Jurkat, Clone E6-1 (cell line): Measurements from ENCODE around the gene MAST3.

Source experiments
- DNase-seq: peaks from one replicate; pipeline ENCODE4 v3.0.0-alpha.2; 2011; ENCODE audit warnings: low read depth, low spot score
- H3K4me3 ChIP-seq: 2 replicates; pipeline ENCODE4 v1.5.1; 2011; ENCODE audit warnings: mild to moderate bottlenecking, low read length, control low read depth, moderate library complexity

The MAST3 gene

DNA sequence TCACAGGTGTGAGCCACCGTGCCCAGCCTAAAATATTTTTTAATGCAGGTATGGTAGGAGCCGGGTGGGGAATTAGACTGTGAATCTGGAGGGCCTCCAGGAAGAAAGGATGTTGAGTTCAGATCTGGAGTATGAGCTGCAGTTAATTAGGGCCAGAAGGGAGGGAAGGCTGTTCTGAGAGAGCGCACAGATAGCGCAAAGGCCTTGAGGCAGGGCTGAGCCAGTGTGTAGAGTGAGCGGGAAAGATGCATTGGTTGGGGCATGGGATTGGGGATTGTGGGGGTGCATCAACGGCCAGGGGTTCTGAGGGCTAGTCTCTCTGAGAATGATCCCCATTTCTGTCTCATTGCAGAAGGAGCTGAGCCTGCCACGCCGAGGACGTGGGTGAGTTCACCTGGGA is 9.7 kb downstream of the MAST3 start:
- DNase-seq: no peak
- H3K4me3 ChIP-seq: no peak overlapping the region

DNA sequence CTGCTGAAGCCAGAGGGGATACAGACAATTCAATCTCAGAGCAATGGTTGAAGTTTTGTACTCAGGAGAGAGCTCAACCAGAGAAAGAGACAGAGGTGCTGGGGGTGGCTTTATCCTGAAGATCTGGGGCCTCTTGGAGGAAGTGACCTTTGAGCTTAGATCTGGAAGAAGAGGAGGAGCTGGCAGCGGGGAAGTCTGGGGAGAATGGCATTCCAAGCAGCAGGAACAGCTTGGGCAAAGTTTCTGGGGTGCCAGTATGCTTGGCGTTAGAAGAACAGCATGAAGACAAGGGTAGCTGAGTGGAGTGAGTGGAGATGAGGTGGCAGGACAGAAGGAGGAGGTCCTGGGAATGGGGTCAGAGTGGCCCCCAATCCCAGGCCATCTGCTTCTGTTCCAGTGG is 11.3 kb downstream of the MAST3 start:
- H3K4me3 ChIP-seq: no peak overlapping the region
- DNase-seq: no peak

DNA sequence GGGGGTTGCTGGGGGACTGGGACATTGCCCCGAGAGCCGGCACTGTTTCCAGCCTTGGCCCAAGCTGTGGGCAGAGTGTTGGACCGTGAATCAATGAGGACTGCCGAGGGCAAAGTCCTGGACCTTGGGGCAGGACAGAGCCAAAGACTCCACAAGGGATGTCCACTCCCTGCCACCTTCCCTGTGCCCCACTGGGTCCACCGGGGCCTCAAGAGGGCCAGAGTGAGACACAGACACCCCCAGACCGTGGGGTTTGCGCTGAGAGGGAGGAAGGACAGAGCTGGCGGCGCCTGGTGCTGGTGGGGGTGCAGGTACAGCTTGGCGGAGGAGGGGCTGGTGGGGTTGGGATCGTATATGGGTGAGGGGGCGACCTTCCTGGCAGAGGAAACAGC is 11.8 kb downstream of the MAST3 start:
- H3K4me3 ChIP-seq: peak overlapping the region; percentile 52
- no peak for DNase-seq

DNA sequence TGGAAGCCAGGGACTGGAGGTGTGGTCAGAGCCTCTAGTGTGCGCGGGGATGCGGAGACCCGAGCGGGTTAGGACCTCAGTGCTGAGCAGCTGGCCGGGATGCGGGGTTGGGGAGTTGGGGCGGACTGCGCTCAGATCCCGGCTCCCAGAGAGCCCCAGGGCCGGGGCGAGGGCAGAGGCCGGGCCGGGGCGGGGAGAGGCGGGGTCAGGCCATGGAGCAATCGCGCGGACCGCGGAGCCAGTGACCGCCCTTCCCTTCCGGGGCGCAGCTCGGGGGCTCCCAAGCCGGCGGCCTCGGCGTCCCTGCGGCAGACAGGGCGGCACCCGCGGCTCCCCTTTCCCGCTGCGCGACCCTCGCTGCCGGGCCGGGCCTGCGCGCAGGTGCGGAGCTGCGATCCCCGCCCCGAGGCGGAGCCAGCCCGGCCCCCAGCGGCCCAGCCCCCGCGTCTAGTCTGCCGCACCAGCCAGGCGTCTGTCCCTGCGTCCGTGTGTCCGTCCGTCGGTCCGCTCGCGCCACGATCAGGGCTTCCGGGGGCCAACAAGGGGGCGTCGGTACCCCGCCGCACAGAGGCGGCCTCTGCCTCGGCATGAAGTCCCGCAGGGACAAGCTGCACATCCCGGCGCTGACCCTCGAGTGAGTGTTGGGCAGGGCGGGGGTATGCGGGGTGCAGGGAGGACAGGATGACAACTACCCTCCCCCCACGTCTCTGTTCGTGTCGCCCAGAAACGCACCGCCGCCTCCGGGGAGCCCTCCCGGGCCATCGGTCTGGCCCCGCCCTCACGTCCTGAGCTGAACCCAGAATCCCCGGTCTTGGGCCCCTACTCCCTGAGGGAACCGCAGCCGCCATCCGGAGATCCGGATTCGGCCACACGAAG is 12.4 kb downstream of the MAST3 start:
- no peak for DNase-seq
- H3K4me3 ChIP-seq: peak overlapping the region; percentile 52

DNA sequence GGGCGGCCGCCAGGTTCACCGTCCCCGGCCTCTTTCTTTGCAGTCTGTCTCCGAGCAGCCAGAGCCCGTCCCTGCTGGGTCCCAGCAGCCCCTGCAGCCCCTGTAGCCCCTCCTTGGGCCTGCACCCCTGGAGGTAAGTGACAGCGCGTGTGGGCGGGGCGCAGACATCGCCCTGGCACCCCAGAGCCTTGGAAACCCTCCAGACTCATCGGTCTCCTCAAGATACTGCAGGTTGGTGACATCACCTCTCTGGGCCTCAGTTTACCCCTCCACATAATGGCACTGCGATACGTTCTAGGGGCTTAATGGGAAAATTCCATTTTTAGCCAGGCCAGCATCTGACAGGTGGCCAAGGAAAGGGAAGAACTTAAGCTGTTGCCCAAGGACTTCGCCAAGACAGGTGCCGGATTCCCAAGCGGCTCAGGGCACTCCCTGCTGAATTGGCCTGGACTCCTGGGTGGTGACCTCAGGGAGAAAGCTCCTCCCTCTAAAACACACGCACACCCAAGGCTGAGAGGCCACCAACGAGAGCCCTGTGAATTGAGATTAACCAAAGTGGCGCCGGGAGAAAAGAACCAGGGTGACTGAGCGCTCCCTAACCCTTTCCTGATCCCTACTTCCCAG is 13.1 kb downstream of the MAST3 start:
- H3K4me3 ChIP-seq: no peak overlapping the region
- DNase-seq: no peak

DNA sequence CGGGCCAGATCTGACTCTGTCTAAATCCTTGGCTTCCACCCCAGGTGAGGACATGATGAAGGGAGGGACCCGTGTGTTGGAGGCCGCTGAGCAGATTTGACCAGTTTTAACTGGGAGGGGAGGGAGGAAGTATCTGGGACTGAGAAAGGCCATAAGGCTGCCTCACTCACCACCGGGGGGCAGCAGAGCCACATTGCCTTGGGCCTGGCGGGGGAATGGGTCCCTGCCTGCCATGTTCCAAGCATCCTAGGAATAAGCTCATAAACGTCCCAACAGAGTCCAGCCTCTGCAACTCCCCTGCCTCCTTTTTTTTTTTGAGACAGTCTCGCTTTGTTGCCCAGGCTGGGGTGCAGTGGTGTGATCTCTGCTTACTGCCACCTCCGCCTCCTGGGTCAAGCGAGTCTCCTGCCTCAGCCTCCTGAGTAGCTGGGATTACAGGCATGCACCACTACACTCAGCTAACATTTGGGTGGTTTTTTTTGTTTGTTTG is 15.5 kb downstream of the MAST3 start:
- H3K4me3 ChIP-seq: no peak overlapping the region
- DNase-seq: peak; percentile 31

DNA sequence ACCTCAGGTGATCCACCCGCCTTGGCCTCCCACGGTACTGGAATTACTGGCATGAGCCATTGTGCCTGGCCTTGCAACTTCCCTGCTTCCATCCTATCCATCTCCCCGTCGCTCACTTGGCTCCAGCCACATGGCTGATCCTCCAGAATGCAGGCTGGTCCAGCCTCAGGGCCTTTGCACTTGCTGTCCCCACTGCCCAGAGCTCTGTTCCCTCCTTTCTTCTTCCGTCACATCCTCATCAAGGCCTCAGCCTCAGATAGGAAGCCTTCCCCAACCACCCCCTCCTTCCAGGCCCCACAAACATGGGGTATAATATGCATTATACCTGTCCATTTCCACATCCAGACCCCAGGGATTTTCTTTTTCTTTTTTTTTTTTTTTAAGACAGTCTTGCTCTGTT is 16.2 kb downstream of the MAST3 start:
- H3K4me3 ChIP-seq: no peak overlapping the region
- no peak for DNase-seq

DNA sequence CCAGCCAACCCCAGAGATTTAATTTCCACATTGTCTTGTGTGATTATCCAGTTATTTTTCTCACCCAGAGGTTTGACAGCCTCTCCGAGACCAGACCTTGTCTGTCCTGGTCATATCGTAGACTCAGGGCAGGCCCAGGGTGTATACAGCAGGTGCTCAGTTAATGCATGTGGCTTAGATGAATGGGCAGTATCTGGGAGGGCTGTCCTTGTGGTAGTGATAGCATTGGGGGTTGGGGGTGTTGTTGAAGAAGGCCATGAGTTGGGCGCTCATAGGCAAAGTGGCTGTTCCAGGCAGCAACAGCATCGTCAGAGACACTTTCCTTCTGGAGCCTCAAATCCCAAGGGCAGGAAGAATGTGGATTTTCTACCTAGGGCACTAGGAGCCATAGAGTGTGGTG is 16.9 kb downstream of the MAST3 start:
- no peak overlapping the region for H3K4me3 ChIP-seq
- DNase-seq: no peak

DNA sequence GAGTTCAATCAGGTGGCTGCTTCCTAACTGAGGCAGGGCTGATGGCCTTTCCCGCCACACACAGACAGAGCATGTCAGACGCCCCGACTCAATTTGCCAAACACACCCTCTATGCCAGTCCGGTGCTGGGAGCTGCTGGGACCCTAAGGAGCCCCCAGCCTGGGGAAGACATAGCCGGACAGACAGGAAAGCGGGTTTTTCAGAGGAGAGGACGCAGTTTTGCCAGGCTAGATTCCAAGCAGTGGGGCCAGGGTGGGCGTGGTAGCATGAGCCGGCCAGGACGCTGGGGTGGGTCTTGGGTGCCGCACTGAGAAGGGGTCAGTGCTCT is 19.8 kb downstream of the MAST3 start:
- no peak for DNase-seq
- peak overlapping the region; percentile 43 for H3K4me3 ChIP-seq

DNA sequence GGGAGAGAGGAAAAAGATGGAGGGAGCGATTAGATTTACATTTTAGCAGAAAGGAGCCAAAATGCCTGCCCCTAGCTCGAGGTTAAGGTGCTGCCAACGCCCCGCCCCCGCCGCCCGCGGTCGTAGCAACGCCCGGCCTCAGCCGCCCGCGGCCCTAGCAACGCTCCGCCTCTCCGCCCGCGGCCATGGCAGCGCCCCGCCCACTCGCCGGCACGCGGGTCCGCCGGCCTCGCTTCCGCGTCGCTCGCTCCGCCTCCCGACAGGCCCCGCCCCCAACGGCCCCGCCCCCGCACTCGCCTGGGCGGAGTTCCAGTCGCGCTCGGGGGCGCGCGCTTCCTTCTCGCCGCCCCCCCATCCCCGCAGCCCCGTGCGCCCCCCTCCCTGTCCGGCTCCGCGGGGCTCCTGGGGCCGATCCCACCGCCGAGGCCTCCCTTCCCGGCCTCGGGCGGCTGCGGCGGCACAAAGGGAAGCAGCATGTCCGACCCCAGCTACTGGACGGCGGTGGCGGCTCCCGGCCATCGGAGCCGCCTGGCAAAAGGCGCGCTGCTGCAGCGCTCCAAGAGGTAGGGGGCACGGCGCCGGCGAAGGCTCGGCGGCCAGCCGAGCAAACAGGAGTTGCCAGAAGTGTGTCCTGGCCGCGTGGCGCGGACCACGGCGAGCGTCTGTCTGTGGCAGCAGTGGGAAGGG is 20.3 kb downstream of the MAST3 start:
- peak overlapping the region; percentile 72 for H3K4me3 ChIP-seq
- peak; percentile 66 for DNase-seq

DNA sequence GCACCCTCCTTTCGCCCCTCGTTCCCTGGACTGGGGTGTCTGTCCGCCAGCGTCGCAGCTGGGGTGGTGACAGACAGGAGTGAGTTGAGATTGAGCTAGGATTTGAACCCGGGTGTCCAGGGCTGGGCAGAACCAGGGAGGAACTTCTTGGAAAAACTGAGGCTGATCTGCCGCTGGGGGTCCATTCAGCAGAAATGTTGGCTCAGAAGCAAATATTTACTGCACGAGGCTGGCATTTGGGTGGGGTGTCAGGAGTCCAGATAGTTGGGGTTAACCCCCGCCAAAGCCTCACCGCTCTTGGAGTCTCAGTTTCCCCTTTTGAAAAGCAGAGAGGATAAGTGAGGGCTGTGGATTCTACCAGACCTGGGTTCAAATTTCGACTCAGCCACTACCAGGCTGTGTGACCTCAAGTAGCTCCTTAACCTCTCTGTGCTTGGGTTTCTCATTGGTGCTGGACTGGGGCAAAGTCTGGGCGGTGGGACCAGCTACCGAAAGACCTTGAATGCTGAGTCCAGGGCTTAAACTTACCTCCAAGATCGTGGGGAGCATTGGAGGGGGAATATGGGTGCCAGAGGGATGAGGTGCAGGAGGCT is 20.9 kb downstream of the MAST3 start:
- H3K4me3 ChIP-seq: peak overlapping the region; percentile 72
- no peak for DNase-seq

DNA sequence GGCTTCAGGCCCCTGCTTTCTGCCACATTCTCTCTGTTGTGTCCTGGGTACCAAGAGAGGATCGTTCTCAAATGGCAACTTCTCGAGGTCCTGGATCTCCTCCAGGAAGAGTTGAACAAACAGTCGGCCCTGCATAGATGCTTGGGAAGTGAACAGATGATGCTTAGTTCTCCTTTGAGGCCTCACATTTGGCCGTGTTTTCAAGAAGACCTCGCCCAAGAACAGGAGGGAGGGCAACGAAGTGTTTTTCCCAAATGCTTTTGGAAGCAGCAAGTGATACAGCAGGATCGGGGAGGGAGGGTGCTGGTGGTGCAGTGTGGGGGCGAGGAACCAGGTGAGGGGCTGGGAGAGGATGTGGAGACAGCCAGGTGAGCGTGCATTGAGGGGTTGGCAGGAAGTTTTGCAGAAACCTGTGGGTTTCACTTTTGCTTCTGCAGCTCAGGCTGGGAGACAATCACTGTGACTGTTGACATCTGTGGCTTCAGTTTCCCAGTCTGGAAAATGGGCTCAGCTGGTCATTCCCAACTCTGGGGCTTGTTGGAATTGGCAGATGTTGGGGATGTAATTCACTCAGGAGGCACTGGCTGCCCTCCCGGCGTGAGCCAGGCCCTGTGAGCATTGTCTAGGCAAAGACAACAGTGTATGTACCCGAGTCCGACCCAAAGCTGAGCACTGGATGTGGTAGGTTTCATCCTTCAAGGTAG is 21.6 kb downstream of the MAST3 start:
- DNase-seq: peak; percentile 57
- H3K4me3 ChIP-seq: peak overlapping the region; percentile 72

DNA sequence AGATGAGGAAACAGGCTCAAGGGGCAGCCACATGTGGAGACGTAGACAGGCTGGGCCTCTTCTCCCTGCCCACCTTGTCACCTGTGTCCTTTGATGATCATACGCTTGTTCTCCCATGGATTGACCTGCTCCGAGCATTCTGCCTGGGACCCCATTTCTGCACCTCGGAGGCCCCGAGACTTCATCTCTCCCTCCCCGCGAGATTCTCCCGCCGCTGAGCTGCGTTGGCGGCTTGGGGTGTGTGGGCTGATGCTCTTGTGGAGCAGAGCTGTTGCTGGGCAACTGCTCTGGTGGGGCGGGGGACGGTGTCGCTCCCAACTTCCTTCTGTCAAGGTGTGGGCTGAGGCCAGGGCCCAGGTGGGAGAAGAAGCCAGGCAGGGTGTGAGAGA is 22.1 kb downstream of the MAST3 start:
- DNase-seq: peak; percentile 30
- peak overlapping the region; percentile 72 for H3K4me3 ChIP-seq

DNA sequence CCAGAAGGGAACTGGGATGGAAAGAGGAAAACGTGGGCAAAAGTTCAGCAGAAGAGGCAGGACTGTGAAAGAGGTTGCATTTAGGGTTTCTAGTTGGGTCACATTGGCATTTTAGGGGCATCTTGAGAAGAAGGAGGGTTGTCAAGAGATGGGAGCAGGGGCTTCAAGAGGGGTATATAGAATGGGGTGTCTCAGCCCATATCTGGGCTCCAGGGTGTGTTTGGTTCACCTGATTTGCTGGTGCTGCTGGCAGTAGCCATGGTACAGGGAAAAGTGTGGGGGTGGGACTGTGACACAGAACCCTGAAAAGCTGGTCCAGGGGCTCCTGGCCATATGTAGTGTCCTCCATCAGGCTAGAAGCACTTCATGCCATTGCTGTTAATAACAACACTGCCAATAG is 22.5 kb downstream of the MAST3 start:
- H3K4me3 ChIP-seq: no peak overlapping the region
- no peak for DNase-seq

DNA sequence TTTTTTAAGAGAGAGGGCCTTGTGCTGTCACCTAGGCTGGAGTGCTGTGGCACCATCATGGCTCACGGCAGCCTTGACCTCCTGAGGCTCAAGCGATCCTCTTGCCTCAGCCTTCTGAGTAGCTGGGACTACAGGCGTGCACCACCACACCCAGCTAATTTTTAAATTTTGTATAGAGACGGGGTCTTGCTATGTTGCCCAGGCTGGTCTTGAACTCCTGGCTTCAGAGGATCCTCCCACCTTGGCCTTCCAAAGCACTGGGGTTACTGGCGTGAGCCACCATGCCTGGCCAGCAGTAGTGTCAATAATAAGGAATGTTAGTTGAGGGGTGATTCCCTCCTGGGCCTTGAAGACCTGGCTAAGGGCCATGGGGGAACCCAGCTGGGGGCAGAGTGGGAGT is 23.6 kb downstream of the MAST3 start:
- H3K4me3 ChIP-seq: no peak overlapping the region
- no peak for DNase-seq

DNA sequence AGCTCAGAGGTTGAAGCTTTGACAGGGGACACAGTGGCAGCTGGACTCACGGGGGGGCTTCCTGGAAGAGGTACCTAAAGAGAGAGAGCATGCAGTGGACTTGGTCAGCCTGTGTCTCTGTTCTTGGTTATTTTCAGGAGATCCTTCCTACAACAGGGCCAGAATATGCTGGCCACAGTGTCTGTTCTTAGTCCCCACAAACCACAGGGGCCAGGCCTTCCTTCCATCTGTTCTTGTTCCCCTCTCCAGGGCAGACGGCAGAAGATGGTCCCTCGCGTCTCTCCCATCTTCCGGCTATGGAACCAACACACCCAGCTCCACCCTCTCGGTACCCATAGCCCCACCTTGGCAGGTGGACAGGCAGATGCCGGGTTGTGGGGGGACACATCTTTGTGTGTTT is 24.8 kb downstream of the MAST3 start:
- no peak overlapping the region for H3K4me3 ChIP-seq
- DNase-seq: no peak

DNA sequence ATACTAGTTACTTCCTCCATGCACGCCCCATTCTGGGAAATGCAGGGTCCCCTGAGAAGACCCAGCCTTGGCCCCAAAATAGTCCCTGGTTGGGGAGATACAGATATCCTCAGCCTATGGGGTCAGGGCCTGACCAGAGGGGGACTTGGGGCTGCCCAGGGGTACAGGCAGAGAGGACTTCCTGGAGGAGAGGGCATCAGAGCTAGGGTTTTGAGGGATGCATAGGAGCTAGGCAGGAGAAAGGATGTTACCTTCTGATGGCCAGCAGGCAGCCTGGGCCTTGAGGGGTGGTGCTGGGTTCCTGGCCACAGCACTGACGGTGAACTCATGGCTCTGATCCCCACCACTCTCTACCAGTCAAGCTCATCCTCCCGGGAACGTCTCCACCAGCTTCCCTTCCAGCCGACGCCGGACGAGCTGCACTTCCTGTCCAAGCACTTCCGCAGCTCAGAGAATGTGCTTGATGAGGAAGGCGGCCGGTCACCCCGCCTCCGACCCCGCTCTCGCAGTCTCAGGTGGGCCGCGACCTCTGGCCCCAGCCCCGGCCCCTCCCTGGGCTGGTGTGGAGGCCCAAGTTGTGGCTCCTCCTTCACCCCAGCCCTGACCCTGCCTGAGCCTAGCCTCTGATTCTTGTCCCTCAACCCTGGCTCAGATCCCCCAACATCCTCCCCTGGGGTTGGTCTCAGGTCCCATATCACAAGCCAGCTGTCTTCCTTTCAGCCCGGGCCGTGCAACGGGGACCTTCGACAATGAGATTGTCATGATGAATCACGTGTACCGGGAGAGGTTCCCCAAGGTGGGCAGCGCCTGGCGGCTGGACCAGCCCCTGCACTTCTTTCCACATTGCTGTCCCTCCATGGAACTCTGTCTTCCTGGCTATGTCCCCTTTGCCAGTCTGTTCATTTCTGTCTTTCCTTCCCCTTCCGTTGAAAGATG is 25.6 kb downstream of the MAST3 start:
- DNase-seq: no peak
- no peak overlapping the region for H3K4me3 ChIP-seq

DNA sequence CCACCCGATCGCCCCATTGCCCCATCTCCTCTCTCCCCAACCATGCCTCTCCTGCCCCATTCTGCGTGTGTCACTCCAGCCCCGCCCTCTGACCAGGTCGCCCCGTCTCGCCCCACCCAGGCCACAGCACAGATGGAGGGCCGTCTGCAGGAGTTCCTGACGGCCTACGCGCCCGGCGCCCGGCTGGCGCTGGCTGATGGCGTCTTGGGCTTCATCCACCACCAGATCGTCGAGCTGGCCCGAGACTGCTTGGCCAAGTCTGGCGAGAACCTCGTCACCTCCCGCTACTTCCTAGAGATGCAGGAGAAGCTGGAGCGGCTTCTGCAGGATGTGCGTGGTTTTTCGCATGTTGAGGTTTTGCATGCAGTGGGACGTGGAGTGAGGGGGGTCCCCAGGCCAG is 26.2 kb downstream of the MAST3 start:
- no peak overlapping the region for H3K4me3 ChIP-seq
- DNase-seq: no peak
